Prostate gland (tissue), 2 donors: ENCODE measurements around the gene SMARCA2.

Experiments used
- POLR2AphosphoS5 ChIP-seq: sonication (generic); formaldehyde crosslinking; IDR thresholded peaks from one replicate; pipeline ENCODE4 v1.6.1; 2017; ENCODE audit warnings: antibody characterized with exemption
- TF ChIP-seq, protein P1 (sequence below), 4 experiments: fragments of 200-600 bp in 2 of 4; fragments of 450-650 bp in 2 of 4; sonication (generic) in 2 of 4; IDR thresholded peaks; 1 replicate in 3 of 4; 2 replicates in 1 of 4; pipeline ENCODE4 v1.5.1; 2016 to 2019; ENCODE audit warnings: antibody characterized with exemption in 4 of 4, mild to moderate bottlenecking in 2 of 4, moderate library complexity in 2 of 4

DNA sequence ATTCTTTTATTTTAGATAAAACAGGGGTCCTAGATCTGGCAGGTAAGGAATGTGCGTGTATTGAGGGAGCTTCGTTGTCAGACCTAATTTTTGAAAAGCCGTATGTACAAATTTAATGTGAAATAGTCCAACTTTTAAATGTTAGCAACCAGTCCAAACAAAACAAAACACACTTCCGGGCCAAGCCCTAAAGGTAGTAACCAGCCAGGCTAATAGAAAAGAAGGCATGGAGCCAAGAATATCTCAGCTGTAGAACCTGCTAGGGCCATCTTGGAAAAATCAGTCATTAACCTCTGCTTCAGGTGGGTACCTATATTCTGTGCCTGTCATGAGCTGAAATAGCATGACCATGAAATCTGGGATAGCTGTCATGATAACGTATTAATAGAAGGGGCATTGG, 71.0 kb downstream of the SMARCA2 start:
- TF ChIP-seq POLR2AphosphoS5: no peak
- TF ChIP-seq, protein P1, sequence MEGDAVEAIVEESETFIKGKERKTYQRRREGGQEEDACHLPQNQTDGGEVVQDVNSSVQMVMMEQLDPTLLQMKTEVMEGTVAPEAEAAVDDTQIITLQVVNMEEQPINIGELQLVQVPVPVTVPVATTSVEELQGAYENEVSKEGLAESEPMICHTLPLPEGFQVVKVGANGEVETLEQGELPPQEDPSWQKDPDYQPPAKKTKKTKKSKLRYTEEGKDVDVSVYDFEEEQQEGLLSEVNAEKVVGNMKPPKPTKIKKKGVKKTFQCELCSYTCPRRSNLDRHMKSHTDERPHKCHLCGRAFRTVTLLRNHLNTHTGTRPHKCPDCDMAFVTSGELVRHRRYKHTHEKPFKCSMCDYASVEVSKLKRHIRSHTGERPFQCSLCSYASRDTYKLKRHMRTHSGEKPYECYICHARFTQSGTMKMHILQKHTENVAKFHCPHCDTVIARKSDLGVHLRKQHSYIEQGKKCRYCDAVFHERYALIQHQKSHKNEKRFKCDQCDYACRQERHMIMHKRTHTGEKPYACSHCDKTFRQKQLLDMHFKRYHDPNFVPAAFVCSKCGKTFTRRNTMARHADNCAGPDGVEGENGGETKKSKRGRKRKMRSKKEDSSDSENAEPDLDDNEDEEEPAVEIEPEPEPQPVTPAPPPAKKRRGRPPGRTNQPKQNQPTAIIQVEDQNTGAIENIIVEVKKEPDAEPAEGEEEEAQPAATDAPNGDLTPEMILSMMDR (IDR thresholded peaks at IDR 0.05): no peak
